ENCODE measurements around the gene ZSWIM6.

Gene ZSWIM6

DNA sequence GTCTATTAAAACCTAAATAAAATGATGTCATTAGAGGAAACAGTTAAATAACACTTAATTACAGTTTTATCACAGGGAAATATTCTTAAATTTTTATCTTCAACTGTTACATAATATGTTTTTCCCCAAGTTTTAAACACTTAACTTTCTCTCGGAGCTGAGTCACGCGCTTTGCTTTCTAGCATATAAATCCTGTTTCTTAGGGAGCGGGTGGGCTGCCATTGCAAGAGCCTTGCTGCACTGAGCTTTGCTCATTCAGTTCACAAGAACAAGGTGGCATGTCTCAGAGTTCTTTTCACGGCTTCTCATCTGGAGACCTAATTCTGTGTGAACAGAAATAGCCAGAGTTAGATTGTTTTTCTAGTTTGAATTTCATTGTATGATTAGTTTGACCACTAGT is 166.1 kb downstream of the ZSWIM6 start:
- DNase-seq, result no peak

- no peak for DNase-seq
Measured at GRCh38 chr5:61501971-61502370, 169.9 kb downstream of the ZSWIM6 start.

DNA sequence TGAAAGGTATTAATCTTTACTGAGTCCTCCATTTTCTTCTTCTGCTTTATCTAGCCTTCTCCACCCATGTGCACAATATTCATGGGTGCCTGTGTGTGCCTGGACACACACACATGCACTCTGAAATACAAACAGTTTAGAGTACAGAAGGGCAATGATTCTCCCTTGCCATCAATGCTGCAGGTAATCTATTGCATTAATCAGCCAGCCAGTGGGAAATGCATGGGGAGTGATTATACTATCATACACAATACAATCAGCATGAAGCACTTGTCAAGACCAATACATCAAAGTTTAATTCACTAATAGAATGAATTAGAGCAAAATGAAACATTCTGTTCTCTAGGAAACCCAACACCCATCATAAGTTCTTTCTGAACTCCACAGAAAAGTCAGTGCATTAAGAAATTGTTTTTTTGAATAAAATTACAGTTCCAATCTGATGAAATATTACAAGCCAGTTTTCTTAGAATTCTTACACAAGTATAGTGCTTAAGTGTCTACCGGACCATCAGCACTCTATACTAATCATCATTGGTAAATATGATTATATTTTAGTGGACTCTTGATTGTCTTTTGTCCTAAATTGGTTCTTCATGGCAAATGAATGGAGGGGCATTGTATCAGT is 172.2 kb downstream of the ZSWIM6 start:
- no peak for DNase-seq

DNA sequence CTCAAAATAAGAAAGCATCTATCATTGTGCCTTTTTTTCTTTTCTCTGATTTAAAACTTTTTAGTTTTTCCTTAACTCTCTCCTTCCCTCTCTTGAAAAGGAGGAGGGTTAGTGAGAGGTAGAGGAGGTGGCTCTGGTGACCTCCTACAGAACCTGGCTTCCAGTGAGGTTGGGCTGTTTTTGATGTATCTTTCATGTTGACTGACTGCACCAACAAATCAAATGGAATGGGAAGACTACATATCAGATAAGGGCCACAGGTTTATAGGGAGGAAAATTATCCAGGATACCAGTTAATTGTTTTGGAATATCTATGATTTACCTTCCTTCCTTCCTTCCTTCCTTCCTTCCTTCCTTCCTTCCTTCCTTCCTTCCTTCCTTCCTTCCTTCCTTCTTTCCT is 173.2 kb downstream of the ZSWIM6 start:
- no peak for DNase-seq

- DNase-seq, result no peak
Measured at GRCh38 chr5:61507232-61507631, 175.2 kb downstream of the ZSWIM6 start.

DNA sequence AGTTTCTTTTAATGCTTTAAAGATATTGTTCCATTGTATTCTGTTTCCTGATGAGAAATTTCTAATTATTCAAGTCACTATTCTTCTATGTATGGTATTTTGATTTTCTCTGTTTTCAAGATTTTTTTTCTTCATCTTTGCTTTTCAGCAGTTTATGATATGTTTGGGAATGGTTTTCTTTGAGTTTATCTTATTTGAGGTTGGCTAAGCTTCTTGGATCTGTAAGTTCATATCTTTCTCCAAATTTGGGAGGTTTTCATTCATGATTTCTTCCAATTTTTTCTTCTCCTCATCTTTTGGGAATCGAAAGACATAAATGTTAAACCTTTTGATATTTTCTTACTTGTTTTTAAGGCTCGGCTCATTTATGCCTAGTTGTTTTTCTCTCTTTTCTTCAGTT is 184.9 kb downstream of the ZSWIM6 start:
- DNase-seq, result no peak

GRCh38 chr5:61519728-61520277 is 187.7 kb downstream of the ZSWIM6 start:
- no peak for DNase-seq

DNA sequence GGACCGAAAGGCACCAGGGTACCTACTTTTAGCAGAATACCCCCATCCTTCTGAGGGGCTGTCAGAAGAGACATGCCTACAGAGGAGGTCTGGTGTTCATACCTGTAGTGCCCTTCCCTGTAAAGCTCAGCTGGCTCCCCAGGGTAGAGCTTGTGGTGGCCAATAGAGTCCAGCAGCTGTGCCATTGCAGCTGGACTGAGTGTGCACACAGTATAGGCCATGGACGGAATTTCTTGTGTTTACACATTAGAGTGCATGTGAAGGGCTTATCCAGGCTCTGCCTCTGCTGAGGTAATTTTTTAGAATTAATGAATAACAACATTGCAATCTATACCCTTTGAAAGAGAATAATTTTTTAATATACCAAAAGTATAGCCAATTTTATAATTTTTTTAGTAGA is 191.0 kb downstream of the ZSWIM6 start:
- DNase-seq, result no peak

DNA sequence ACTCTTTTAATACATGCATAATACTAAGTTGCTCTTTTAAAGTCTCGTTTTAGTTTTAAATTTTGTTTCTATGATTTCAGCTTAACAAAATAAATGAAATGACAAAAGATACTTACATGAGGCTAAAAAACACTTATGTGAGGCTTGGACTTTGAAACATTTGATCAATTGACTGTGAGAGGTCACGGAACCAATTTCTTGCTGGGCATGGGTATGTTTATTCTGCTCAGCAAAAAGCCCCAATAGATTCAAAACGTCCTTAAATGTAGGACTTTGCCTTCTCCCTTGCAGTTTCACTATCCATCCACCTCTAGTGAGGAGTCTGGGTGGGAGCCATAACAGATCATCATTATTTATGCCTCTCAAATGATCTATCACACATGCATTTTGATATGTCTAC is 191.9 kb downstream of the ZSWIM6 start:
- no peak for DNase-seq

- no peak for DNase-seq
Measured at GRCh38 chr5:61525512-61526206, 193.6 kb downstream of the ZSWIM6 start.

- DNase-seq, result no peak
Measured at GRCh38 chr5:61526207-61526519, 194.1 kb downstream of the ZSWIM6 start.

- DNase-seq, result no peak
Measured at GRCh38 chr5:61532983-61533382, 200.9 kb downstream of the ZSWIM6 start.

GRCh38 chr5:61534481-61535267 is 202.6 kb downstream of the ZSWIM6 start:
- no peak for DNase-seq

GRCh38 chr5:61535828-61536227 is 203.8 kb downstream of the ZSWIM6 start:
- no peak for DNase-seq

GRCh38 chr5:61536922-61537321 is 204.9 kb downstream of the ZSWIM6 start:
- no peak for DNase-seq

DNA sequence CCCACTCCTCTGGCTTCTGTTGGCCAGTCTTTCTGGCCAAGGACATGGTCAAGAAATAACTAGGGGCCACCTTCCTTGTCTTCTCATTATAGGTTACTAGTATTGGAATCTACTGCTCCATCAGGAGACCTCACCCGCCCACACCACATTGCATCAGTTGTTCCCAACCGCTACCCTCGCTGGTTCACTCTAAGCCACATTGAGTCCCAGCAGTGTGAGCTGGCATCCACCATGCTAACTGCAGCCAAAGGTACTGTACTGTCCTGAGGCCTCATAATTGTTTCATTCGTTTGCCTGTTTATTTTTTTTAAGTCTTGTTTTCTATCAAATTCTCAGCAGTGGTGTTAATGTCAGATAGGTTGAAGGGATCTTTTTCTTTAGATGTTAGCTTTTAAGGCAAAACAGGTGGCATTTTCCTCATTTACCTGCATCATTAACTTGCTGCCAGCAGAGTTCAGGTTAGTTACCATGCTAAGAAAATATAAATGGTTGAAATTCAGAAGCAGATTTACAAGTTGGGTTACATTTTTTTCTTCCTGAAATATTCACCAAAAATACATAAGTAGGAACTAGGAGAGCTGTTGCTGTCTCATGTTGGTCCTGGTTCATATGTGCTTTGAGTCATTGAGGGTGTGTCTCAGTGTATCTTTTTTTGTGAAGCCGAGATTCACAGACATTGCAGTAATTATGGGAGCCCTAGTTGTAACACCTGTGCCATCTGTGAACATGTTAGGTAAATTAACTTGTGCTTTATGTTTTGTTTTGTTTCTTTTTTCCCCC is 206.9 kb downstream of the ZSWIM6 start:
- no peak for DNase-seq

DNA sequence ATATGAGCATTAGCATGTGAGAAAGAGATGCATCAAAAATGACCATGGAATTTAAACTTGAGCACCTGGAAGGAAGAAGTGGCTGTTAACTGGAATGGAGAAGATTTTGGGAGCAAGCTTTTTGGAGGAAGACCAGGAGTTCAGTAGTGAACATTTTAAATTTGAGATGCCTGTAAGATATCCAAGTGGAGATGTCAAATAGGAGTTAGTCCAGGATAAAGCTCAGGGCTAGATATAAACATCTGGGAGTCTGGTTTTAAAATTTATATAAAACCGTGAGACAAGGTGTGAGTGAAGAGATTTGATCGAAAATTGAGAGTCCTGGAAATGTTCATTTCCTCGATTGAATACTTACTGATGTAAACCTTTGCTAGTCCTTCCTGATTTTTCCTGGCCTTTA is 217.5 kb downstream of the ZSWIM6 start:
- no peak for DNase-seq

- no peak for DNase-seq
Measured at GRCh38 chr5:61551637-61552313, 219.7 kb downstream of the ZSWIM6 start.

DNA sequence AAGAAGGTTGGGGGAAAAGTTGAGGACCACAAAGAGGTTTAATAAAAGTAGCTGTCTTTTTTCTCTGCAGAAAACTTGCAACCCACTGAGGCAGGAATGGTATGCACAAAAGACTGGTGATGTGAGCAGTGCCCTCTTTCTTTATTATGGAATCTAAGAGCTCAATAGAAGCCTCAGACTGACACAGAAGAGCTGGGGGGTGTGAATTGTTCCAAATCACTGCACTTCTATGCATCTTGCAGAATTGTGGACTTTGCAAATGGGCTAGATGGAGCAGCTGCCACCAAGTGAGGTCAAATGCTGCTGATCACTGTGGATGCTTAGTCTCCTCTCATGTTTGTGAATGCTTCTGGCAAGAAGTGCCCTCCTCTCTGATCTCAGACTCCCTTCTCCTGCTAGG is 227.1 kb downstream of the ZSWIM6 start:
- DNase-seq, result no peak

DNA sequence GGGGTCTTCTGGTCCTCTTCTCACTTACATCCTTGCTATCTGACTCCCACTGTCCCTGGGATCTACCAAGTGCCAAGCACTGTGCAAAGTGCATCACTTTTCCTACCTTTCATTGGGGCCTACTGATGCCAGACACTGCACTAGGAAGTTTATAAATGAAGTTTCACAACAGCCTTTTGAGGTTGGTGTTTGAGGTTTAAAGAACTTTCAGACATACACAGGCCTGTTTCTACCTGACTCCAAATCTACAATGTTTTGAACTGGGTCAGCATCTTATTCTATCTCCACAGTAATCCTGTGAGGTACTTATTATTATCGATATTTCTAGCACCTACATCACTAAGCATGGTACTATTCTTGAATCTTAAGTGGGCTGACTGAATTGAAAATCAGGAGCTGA is 227.7 kb downstream of the ZSWIM6 start:
- no peak for DNase-seq

DNA sequence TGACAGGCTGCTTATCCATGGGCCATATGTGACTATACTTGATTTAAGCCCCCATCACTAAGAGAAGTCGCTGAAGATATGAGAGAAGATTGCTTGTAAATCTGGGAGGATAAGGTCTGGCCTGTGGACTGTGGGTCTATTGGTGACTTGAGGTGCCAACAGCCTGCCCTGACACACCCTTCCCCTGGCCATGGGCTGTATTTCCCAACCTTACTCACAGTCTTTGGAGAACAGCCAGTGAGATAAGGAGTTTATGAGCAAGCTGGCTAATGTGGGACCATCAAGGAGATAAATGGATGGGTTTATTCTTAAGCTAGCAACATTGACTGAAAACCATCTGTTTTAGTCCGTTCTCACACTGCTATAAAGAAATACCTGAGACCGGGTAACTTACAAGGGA is 231.3 kb downstream of the ZSWIM6 start:
- DNase-seq, result no peak

GRCh38 chr5:61567337-61567736 is 235.3 kb downstream of the ZSWIM6 start:
- no peak for DNase-seq

DNA sequence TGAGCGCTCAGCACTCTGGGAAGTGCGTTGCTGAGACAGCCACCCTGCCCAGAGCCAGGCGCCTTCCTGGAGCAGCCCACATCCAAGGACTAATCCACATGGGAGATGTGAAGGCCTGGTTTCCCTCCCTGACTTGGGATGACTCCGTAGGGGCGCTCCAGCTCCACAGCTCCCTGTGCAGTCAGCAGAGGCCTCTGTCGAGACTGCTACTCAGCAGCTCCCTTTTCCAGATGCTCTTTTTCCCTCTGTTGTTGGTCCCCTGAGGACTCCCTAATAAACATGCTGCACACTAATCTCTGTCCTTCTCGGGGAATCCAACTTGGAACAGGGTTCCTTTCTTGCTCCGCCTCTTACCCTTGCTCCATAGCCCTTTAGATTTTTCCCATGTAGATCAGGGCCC is 237.3 kb downstream of the ZSWIM6 start:
- DNase-seq, result no peak
